ENCODE measurements around the gene HFM1.

GRCh38 chr1:91450260-91450659 is 45.6 kb upstream of the HFM1 start:
- TF ChIP-seq CTCF (IDR thresholded peaks at IDR 0.05; ENCODE audit: low read depth, low read length, poor library complexity, severe bottlenecking) = no peak
- TF ChIP-seq EZH2phosphoT487 (IDR thresholded peaks at IDR 0.05; ENCODE audit: borderline replicate concordance, low read length) = no peak

Measured in DOHH2 (cell line).